Upper lobe of left lung (tissue), 6 donors: Measurements from ENCODE around the gene BIVM. TPM values are rescaled to one million over a fixed set of nuclear protein-coding genes. Genes with fewer than 3 reads are reported as not detected.

Experiments
- ATAC-seq, 2 donors: fragments of 200-7000 bp; cut with Tn5 transposase; one replicate each; pipeline ENCODE4 v1.9.1; 2022; ENCODE audit warnings: mild to moderate bottlenecking in 2 of 2, moderate library complexity in 2 of 2; ENCODE audit not compliant: low FRiP score in 2 of 2
- DNase-seq, 2 donors: peaks; one replicate each; pipeline ENCODE4 v3.0.0-alpha.2; 2019 to 2020
- H3K27ac ChIP-seq, 4 donors: fragments of 200-600 bp; sonication (generic); one replicate each; pipeline ENCODE4 v1.5.1; 2016 to 2019
- H3K27me3 ChIP-seq, 4 donors: fragments of 200-600 bp; sonication (generic); one replicate each; pipeline ENCODE4 v1.5.1; 2017 to 2019
- H3K36me3 ChIP-seq, 4 donors: fragments of 200-600 bp; sonication (generic); one replicate each; pipeline ENCODE4 v1.5.1; 2016 to 2019
- H3K4me1 ChIP-seq, 4 donors: fragments of 200-600 bp; sonication (generic); one replicate each; pipeline ENCODE4 v1.5.1; 2018 to 2019
- H3K4me3 ChIP-seq, 4 donors: fragments of 200-600 bp; sonication (generic); one replicate each; pipeline ENCODE4 v1.5.1; 2017 to 2019; ENCODE audit warnings: mild to moderate bottlenecking in 2 of 4, moderate library complexity in 1 of 4
- H3K9me3 ChIP-seq, 4 donors: fragments of 200-600 bp; sonication (generic); one replicate each; pipeline ENCODE4 v1.5.1; 2018 to 2019
- EP300 ChIP-seq, 4 donors: sonication (generic); formaldehyde crosslinking; IDR thresholded peaks; one replicate each; pipeline ENCODE4 v1.5.1; 2017; ENCODE audit warnings: antibody characterized with exemption in 4 of 4, control low read depth in 2 of 4
- POLR2A ChIP-seq, 4 donors: fragments of 450-650 bp; IDR thresholded peaks; one replicate each; pipeline ENCODE4 v1.5.1; 2016 to 2017; ENCODE audit warnings: antibody characterized with exemption in 4 of 4, mild to moderate bottlenecking in 2 of 4
- POLR2AphosphoS5 ChIP-seq, 2 donors: sonication (generic); formaldehyde crosslinking; IDR thresholded peaks; one replicate each; pipeline ENCODE4 v1.5.1; 2017; ENCODE audit warnings: antibody characterized with exemption in 2 of 2
- WGBS, 2 donors: methylation state at CpG; one replicate each; pipeline ENCODE4 v1.1.5; 2017 to 2018; 5-methylcytosine and 5-hydroxymethylcytosine counted together
- total RNA-seq, 6 donors: library from RNA; depleted of rRNA in 4 of 6; stranded (reverse); fragments of >200 nt in 4 of 6; gene quantifications; one replicate each; pipeline versions ENCODE4 v1.1.0 to v1.2.1, GENCODE V29; 2016 to 2021
- TF ChIP-seq, protein P1 (sequence below), 6 experiments: fragments of 450-650 bp in 4 of 6; fragments of 200-600 bp in 2 of 6; sonication (generic) in 2 of 6; IDR thresholded peaks; one replicate each; pipeline ENCODE4 v1.5.1; 2016 to 2019; ENCODE audit warnings: antibody characterized with exemption in 6 of 6
- donor health status: DM: no; HTN: no; CAD: no; lungs with moderate emphysema.
- donor health status: DM: no; HTN: yes; CAD: no; lungs with severe emphysema.

BIVM gene
- total RNA-seq, 6 donors from 2014 or later: 7.1 to 45.1 (median 15.6) TPM

DNA sequence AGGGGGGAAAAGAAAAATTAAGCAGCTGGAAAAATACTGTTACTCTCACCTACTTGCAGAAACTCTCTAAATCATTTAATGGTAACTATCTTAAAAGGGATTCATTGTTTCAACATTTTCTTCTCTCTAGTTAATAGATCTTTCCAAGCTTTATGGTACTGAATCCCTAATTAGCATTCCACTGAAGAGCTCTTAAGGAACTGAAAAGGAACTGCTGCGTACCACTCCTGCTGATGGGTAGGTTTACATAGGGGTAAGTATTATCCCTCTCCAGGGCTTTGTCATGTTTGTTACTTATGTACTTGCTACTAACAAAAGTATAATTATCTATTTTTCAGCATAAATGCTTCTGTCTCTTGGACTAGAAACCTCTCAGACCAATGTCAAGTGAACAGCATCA lies 37.8 kb upstream of the BIVM start:
- DNase-seq (no peak), ATAC-seq (no peak)
- TF ChIP-seq POLR2AphosphoS5 (IDR thresholded peaks at IDR 0.05) (no peak), POLR2A (IDR thresholded peaks at IDR 0.05) (no peak), EP300 (IDR thresholded peaks at IDR 0.05) (no peak)
- TF ChIP-seq, protein P1, sequence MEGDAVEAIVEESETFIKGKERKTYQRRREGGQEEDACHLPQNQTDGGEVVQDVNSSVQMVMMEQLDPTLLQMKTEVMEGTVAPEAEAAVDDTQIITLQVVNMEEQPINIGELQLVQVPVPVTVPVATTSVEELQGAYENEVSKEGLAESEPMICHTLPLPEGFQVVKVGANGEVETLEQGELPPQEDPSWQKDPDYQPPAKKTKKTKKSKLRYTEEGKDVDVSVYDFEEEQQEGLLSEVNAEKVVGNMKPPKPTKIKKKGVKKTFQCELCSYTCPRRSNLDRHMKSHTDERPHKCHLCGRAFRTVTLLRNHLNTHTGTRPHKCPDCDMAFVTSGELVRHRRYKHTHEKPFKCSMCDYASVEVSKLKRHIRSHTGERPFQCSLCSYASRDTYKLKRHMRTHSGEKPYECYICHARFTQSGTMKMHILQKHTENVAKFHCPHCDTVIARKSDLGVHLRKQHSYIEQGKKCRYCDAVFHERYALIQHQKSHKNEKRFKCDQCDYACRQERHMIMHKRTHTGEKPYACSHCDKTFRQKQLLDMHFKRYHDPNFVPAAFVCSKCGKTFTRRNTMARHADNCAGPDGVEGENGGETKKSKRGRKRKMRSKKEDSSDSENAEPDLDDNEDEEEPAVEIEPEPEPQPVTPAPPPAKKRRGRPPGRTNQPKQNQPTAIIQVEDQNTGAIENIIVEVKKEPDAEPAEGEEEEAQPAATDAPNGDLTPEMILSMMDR (IDR thresholded peaks at IDR 0.05): no peak
- H3K9me3 ChIP-seq: no peaks in the 10 kb centered on the region
- H3K27ac ChIP-seq: no peak overlapping the region
- no peaks in the 10 kb centered on the region for H3K4me1 ChIP-seq
- no peaks in the 10 kb centered on the region for H3K27me3 ChIP-seq
- 78 to 82% methylated on average over 1 of the region's 1 CpG for WGBS, 2 donors
- H3K4me3 ChIP-seq: no peak overlapping the region
- no peaks in the 10 kb centered on the region for H3K36me3 ChIP-seq

DNA sequence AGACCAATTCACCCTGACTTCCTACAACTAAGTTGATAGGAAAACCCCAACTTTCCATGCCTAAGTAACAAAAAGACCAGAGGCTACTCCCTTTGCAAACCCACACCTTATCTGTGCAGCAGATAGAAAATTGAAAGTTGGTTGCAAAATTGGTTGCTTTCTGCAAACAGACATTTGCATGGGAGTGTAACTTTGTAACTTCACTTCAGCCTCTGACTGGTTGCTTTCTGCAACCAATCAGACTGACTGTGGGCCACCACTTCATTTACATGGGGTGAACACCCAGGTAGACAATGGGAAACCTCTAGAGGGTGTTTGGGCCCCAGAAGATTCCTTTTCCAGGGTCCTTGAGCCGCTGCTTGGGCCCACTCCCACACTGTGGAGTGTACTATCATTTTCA lies 35.2 kb upstream of the BIVM start:
- ATAC-seq (no peak), DNase-seq (no peak)
- H3K27ac ChIP-seq: no peak overlapping the region
- H3K9me3 ChIP-seq: no peaks in the 10 kb centered on the region
- no peaks in the 10 kb centered on the region for H3K27me3 ChIP-seq
- H3K36me3 ChIP-seq: peaks cover 0 to 6% (median 1%) of the 10 kb centered on the region in 4 donors
- no peaks in the 10 kb centered on the region for H3K4me1 ChIP-seq
- TF ChIP-seq, protein P1 (IDR thresholded peaks at IDR 0.05): no peak
- TF ChIP-seq EP300 (IDR thresholded peaks at IDR 0.05) (no peak), POLR2AphosphoS5 (IDR thresholded peaks at IDR 0.05) (no peak), POLR2A (IDR thresholded peaks at IDR 0.05) (no peak)
- H3K4me3 ChIP-seq: no peak overlapping the region
- WGBS, 2 donors: 84 to 91% methylated on average over 1 of the region's 1 CpG

DNA sequence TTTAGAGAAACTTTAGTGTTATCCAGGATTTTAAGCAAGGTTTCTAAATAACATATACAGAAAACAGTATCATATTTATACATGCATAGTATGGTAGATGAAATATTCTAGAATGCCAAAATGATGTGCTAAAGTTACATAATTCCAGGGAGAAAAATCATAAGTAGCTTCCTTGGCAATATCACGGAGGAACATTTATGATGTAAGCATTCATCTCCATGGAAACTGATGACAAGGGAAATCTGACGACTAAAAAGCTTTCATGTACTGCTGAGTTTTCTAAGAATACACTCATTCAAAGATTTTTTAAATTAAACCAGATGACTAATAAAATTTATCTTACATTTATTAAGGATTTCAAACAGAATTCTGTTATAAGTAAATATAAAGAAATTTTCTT lies 30.0 kb upstream of the BIVM start:
- 72 to 73% methylated on average over 2 of the region's 2 CpGs for WGBS, 2 donors
- no peak for ATAC-seq
- no peaks in the 10 kb centered on the region for H3K27me3 ChIP-seq
- H3K4me3 ChIP-seq: no peak overlapping the region
- no peaks in the 10 kb centered on the region for H3K9me3 ChIP-seq
- DNase-seq: no peak
- no peak for TF ChIP-seq EP300 (IDR thresholded peaks at IDR 0.05)
- TF ChIP-seq, protein P1 (IDR thresholded peaks at IDR 0.05): no peak
- TF ChIP-seq POLR2A (IDR thresholded peaks at IDR 0.05): no peak
- TF ChIP-seq POLR2AphosphoS5 (IDR thresholded peaks at IDR 0.05): no peak
- H3K36me3 ChIP-seq: peaks cover 0 to 6% (median 1%) of the 10 kb centered on the region in 4 donors
- H3K4me1 ChIP-seq: peaks cover 6 to 11% (median 8%) of the 10 kb centered on the region in 4 donors
- H3K27ac ChIP-seq: no peak overlapping the region

DNA sequence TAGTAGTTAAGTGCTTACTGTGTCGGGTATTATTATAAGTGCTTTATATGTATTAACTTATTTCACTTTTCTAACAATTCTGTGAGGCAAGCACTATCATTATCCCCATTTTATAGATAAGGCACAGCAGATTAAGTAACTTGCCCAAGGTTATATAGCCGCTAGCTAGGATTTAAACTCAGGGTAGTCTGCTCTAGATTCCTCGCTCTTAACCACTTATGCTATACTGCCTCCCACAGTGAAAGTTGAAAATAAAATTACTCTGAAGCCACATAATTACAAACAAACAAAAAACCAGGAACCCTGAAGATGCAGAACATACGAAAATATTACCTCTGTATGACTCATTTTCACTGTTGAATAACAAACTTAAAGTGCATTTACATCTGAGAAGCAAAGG lies 29.2 kb upstream of the BIVM start:
- TF ChIP-seq POLR2A (IDR thresholded peaks at IDR 0.05) (no peak), EP300 (IDR thresholded peaks at IDR 0.05) (no peak), POLR2AphosphoS5 (IDR thresholded peaks at IDR 0.05) (no peak)
- TF ChIP-seq, protein P1 (IDR thresholded peaks at IDR 0.05): no peak
- 76 to 81% methylated on average over 4 of the region's 4 CpGs for WGBS, 2 donors
- Histone ChIP-seq H3K9me3 (no peaks in the 10 kb centered on the region), H3K27me3 (no peaks in the 10 kb centered on the region), H3K4me1 (peaks cover 6 to 16% (median 13%) of the 10 kb centered on the region in 4 donors), H3K36me3 (peaks cover 0 to 6% (median 1%) of the 10 kb centered on the region in 4 donors), H3K27ac (no peak overlapping the region), H3K4me3 (no peak overlapping the region)
- no peak for DNase-seq
- no peak for ATAC-seq

DNA sequence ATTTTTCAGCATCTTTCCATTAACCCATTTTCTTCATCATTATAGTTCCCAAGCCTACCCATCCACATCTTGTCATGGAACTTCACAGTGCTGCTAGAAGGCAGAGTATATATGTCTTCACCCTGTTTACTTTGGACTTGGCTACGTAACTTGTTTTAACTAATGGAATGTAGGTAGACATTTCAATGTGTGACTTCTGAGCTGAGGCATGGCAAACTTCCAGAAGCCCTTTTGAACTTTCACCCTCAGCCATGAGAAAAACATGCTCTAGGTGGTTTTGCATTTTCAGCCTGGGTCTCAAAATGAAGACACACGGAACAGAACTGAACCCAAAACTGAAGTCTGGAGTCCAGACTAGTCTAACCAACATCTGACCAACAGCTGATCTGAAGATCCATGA lies 28.5 kb upstream of the BIVM start:
- Histone ChIP-seq H3K4me1 (peaks cover 6 to 16% (median 13%) of the 10 kb centered on the region in 4 donors), H3K4me3 (no peak overlapping the region), H3K27me3 (no peaks in the 10 kb centered on the region), H3K36me3 (peaks cover 0 to 6% (median 1%) of the 10 kb centered on the region in 4 donors), H3K27ac (no peak overlapping the region), H3K9me3 (no peaks in the 10 kb centered on the region)
- 87 to 93% methylated on average over 2 of the region's 2 CpGs for WGBS, 2 donors
- no peak for TF ChIP-seq EP300 (IDR thresholded peaks at IDR 0.05)
- no peak for TF ChIP-seq POLR2A (IDR thresholded peaks at IDR 0.05)
- TF ChIP-seq POLR2AphosphoS5 (IDR thresholded peaks at IDR 0.05): no peak
- TF ChIP-seq, protein P1 (IDR thresholded peaks at IDR 0.05): no peak
- DNase-seq: no peak
- no peak for ATAC-seq
